Myocyte (in vitro differentiated cells): ENCODE results near the gene ARMC9. TPM values are rescaled to one million over a fixed set of nuclear protein-coding genes. Genes with fewer than 3 reads are reported as not detected.

Experiments used
- DNase-seq: peaks from one replicate; pipeline ENCODE4 v3.0.0-alpha.2; 2012; ENCODE audit warnings: low read depth
- total RNA-seq: library from RNA; depleted of rRNA; stranded (reverse); fragments of >200 nt; gene quantifications from 2 replicates; pipeline ENCODE4 v1.2.3, GENCODE V29; 2014

ARMC9 gene
- total RNA-seq, 1 donor from 2014 or later: 55.7 TPM

DNA sequence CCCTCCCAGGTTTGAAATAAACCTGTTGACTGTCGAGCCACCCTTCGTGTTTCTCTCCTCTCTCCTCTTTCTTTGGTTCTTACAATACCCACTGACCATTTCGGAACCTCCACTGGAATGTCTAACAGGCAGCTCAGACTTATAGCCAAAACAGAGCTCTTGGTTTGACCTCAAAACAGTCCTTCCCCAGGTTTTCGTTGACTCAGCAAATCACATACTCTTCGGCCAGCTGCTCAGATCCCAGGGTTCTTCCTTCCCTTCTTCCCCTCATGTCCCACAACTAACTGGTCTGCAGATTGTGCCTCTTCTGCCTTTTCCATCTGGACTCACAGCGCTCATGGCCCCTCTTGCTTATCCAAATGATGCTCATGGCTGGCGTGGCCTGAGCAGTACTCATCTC is 4.7 kb downstream of the ARMC9 start:
- no peak for DNase-seq

DNA sequence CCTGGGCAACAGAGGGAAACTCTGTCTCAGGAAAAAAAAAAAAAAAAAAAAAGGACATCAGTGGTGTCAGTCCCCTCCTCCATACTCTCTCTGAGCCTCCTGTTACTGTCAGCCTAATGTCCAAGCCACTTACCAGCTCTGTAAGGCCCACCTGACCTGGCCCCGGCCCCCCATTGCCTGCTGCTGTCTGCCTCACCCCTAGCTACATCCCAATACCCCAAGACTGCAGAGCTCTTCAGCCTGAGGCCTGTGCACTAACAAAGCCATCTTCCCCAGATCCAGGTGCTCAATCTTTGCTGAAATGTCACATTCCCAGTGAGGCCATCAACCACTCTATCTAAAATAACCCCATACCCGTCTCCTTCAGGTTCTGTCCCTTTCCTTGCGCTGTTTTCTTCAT is 5.7 kb downstream of the ARMC9 start:
- DNase-seq: no peak

DNA sequence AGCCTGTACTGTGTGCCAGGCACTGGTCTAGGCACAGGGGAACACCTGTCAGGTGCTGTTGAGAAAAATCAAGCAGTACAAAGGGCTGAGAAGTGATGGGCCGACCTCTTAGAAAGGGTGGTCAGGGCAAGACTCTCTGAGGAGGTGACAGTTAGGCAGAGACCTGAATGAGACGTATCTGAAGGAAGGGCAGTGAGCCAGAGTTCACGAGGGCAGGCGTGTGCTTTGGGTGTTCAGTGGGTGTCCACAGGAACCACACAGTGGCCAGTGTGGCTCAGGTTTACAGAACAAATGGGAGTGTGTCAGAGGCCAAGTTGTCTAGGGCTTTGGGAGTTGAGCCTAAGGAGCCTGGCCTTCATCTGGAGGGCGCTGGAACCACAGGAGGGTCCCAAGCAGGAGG is 6.2 kb downstream of the ARMC9 start:
- peak; percentile 69 for DNase-seq

DNA sequence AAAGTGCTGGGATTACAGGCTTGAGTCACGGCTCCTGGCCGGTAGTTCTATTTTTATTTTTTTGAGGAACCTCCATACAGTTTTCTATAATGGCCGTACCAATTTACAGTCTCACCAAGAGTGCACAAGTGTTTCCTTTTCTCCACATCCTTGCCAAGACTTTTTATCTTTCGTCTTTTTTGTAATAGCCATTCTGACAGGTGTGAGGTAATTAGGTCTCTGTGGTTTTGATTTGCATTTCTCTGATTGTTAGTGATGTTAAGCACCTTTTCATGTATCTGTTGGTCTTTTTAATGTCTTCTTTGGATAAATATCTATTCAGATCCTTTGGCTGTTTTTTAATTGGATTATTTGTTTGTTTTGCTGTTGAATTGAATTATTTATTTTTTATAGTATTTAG is 9.3 kb downstream of the ARMC9 start:
- DNase-seq: no peak

DNA sequence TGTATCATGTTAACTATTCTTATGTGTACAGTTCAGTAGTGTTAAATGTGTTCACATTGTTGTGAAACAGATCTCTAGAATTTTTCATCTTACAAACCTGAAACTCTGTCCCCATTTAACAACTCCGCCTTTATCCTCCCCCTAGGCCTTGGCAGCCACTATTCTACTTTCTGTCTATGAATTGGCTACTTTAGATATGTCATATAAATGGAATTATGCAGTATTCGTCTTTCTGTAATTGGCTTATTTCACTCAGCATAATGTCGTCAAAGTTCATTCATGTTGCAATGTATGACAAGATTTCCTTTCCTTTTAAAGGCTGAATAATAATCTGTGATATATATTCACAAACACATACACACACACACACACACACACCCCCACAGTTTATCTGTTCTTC is 12.4 kb downstream of the ARMC9 start:
- no peak for DNase-seq

DNA sequence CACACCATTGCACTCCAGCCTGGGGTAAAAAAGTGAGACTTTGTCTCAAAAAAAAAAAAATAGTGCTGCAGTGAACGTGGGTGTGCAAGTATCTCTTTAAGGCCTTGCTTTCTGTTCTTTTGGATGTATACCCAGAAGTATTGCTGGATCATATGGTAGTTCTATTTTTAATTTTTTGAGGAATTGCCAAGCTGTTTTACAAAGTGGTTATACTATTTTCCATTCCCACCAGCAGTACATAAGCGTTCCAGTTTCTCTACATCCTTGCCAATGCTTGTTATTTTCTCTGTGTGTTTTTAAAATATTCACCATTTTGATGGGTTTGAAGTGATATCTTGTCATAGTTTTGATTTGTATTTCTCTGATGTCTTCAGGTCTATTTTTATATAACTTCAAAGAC is 13.1 kb downstream of the ARMC9 start:
- DNase-seq: no peak

DNA sequence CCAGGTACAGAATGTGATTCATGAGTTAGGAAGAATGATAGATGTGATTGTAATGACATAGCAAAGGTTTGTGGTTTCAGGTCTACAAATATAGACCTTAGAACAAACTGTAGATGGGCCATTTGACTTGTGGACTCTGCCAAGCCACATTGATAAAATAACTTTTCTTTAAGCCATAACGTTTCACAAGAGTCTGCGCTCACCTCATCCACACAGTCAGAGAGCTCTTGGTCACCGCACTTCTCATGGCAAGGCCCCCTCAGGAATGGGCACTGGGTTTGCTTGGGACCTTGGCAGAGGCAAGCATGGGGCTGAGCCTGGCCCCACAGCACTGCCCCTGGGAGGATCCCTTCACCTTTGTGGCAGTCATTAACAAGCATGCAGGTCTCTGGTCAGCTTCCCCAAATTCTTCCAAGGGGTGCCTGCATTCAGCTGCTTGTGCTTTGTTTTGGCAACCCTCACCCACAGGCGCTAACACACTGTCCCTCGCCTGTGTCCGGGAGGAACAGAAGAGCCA is 14.0 kb downstream of the ARMC9 start:
- peak; percentile 70 for DNase-seq

DNA sequence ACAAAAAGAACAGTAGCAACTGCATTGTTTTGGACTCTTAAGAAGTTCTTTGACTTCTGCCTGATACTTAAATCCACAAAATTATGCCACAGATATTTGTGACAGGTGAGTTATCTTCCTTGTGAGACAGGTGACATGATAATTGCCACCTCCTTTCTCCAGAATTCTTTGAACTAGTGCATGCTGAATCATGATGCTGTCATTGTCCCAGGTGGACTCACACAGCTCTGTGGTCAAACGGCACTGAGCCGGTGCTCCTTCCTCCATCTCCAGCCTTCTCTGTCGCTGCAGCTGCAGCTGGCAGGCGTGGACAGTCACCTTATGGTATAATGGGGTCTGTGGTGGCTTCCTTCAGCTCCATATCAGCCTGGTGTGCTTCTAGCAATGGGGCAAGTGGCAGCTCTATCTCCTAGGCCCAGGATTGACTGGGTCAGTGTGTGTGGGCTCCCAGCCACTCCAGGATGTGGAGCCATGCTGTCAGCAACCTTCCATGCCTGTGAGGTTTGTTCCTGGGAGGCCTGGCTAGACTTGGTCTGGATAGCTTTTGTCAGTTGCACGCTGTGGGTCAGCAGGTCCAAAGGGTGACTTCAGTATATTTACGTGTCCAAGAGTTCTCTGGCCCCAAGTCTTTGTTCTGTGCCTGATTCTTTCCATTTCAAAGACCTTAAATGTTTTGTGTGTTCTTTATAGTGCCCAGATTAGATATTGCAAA is 15.7 kb downstream of the ARMC9 start:
- DNase-seq: peak; percentile 17

DNA sequence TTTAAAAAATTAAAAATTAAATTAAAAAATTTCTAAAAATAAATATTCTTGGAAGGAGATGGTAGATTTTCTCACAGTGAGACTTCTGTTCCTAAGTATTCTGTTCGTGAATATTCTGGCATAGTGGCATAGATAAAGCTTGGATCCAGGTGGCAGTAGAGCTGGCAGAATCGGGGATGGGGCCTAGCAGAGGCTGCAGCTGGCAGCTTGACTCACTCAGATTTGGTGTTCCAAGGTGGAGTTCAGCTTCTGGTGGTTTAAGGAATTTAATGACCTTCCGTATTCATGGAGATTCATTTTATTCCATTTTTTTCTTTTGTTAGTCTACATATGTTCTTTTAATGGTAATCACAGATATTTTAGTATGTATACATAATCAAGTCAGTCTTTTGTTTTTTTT is 19.9 kb downstream of the ARMC9 start:
- peak; percentile 46 for DNase-seq

DNA sequence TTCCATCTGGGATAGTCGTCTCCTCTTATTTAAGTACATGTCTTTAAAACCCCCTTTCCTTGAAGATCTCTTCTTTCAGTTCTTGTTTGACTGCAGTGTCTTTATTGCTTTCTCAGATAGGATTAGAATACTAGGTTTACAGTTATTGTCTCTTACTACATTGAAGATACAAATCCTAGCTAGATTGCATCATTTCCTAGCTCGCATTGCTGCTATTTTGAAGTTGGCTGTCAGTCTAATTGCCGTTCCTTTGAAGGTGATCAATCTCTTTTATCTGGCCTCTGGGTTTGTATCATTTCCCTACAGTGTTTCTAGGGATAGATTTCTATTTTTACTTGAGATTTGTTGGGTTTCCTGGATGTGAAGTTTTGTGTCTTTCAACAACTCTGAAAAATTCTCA is 20.9 kb downstream of the ARMC9 start:
- no peak for DNase-seq

DNA sequence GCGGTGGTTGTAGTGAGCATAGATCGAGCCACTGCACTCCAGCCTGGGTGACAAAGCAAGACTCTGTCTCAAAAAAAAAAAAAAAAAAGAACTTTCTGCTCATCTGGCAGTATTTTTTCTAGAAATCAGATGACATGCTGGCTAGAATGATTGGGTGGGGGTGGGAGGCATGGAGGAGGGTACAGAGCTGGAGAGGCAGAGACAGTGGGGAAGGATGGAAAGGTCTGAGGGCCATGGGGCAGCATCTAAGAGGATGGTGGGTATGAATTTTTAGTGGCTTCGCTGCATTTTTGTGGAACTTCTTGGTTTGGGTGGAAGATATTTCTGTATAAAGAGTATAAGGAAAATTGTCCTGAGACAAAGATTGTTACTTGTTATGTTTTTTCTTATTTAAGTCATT is 23.3 kb downstream of the ARMC9 start:
- DNase-seq: peak; percentile 26

DNA sequence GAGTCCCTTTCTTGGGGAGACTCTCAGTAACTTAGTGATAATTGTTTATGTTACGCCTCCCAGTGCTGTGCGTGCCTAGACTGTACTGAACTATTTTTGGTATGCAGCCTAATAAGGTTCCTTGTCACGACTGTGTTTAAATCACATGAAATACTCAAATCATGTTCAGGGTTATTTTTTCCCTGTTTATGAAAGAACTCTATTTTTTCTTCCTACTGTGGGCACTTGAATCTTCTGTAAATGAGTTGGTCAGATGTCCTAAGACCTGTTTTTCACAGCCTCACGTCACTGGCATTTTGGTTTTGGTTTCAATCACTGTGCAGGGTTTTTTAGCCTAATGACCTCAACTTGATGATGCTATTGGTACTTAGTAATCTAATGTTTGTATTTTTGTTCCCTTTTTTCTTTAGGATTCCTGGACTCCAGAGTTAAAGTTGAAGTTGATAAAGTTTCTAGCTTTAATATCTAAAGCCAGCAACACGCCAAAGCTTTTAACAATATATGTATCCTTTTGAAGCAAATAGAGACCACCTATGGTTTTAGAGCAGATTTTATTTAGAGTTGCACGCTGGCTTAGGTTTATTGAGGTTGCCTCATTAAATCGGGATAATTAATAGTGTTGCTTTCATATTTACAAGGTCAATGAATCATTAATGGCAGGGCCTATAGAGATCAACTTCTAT is 24.0 kb downstream of the ARMC9 start:
- DNase-seq: peak; percentile 83

DNA sequence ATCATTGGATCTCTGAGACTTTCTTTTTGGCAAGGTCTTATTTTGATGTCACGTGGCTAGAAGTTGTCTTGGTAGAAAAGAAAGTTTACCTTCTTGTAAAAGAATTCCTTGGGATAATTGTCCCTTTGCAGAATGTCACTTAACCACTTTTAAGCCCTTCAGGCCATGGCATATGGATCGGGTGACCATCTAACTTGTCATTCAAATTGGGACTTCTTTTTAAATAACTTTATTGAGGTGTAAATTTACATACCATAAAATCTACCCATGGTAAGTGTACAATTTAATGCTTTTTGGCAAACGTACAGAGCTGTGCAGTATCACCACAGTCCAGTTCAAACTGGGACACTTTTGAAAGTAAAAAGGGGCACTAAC is 24.6 kb downstream of the ARMC9 start:
- DNase-seq: no peak

DNA sequence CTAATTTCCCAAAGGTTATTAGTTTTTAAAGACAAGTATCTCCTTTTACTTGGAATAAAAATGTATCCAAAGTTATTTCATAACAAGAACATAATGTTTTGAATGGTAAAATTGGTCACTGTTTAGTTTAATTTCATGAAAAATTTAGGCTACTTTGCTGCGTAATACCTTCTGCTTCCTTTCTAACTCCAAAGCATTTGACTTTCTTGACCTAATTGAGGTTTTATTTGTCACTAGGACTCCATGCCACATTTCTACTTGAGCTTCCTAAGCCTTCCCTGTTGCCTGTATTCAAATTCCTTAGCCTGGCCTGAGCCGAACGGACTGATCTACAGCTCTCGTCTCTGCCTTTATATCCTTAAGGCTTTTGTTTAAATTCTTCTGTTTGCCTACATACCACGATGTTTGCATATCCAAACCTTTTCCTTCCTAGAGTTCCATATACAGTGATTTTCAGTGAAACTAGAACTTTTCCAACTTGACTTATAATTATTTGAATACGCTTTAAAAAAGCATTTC is 25.1 kb downstream of the ARMC9 start:
- DNase-seq: peak; percentile 24

DNA sequence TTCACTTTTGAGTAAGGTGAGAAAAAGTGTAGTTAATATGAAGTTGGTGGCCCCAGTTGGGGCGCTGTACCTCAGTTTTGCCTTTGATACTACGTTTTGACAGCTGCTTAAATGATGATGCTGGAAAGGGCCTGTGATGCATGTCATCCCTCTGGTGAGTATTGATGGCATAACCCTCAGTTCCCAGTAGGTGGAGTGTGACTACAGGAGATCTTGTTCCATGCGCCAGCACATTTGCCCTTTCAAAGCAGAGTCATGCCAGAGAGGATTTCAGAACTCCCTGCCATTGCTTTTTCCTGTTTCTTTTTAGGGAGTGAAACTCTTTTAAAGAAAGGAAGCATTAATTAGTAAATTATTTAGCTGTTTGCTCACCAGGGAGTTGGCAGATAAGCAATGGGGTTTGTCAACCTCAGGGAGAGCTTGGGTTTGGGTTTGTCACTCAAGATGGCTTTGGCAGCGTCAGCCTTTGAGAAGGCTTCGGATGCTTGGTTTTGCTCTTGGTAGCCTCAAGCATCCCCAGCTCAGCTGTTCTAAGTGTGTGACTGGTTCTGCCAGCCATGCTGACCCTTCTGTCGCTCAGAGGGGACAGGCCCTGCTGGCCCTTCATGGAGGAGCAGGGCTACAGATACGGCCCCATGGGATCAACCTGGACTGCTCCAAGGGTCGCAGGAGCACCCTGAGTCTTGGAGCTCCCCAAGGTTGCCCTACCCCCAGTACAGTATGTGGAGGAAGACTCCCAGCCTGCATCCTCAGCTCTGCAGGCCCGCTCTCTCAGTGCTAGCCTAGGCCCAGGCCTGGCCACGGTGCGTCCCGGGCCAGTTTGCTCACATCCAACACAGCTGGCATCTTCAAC is 29.1 kb downstream of the ARMC9 start:
- peak; percentile 88 for DNase-seq

DNA sequence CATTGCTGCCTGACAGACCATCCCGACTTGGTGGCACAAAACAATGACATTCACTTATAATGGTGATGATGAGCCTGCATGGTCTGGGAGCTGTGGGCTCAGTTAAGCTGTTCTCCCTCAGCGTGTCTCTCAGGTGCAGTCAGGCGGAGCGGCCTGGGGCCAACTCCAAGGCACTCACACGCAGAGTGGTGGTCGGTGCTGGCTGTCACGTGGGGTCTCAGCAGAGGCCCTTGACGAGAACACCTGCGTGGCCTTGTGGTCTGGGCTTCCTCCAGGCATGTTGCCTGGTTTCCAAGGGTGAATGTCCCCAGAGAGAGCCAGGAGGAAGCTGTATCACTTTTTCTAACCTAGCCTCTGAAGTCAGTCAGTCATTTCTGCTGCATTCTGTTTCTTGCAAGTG is 29.8 kb downstream of the ARMC9 start:
- no peak for DNase-seq

DNA sequence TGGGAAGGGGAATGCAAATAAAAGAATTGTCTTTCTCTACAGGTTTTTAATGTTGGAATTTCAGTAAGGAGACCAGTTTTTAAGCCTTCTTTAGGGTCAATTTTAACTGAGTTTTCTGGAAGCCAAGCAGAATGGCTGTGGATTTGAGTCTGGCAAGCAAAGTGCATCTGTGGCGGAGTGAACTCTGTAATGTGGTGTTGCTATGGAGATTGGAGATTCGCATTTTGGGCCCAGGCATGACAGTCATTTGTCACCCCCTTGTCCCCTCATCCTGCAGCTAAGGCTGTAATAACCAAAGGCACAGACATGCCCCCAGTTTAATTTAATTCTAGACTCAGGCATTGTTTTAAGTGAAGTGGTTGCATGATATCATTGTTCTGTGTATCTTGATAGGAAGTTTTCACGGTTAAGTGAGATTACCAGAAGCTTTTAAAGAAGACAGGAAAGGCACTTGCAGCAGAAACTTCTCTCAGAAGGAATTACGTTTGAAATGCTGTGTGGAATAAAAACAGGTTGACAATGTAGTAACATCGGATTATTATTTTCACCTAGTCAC is 30.6 kb downstream of the ARMC9 start:
- no peak for DNase-seq

DNA sequence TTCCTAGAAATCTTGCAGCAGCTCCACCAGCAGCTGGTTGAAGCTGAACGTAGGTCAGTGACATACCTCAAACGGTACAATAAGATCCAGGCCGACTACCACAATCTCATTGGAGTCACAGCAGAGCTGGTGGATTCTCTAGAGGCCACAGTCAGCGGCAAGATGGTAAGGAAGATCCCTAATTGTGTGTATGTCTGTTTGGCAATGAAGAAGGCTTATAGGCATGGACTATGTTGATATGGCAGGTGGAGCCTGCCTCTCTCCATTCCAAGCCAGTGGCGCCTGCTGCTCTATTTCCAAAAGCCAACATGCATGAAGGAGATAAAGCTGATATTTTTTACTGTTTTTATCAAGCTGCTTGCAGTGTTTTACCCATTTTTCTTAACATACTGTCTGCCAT is 36.8 kb downstream of the ARMC9 start:
- DNase-seq: no peak

DNA sequence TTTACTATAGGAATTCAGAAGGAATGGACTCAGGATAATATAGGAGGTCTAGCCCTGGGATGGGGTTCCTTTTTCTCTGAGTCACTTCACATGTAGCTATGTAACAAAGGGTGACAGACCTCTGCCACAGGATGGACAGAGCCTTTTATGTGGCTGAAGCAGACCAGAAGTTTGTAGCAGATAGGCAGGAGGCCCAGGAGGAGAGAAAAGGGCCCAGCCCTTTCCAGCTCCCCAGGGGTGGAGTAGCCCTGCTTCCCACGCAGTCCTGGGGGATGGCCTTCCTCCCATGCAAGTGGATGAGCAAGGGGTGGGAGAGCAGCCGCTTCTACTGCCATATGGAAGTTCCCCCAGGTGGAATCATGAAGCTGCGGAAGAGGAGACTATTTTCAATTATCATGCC is 40.3 kb downstream of the ARMC9 start:
- no peak for DNase-seq

DNA sequence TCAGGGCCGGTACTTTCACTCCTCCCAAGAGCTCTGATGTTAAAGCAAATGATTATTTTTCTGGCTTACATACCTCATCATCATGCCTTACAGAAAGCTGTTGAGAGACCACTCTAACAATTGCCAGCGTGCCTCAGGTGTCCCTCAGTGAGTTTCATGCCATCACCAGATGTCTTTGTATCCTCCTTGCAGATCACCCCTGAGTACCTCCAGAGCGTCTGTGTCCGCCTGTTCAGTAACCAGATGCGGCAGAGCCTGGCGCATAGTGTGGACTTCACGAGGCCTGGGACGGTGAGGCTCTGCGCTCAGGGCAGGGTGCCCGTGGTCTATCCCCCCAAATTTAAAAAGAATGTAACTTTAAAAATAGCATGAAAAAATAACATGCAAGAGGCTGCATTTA is 41.3 kb downstream of the ARMC9 start:
- no peak for DNase-seq

DNA sequence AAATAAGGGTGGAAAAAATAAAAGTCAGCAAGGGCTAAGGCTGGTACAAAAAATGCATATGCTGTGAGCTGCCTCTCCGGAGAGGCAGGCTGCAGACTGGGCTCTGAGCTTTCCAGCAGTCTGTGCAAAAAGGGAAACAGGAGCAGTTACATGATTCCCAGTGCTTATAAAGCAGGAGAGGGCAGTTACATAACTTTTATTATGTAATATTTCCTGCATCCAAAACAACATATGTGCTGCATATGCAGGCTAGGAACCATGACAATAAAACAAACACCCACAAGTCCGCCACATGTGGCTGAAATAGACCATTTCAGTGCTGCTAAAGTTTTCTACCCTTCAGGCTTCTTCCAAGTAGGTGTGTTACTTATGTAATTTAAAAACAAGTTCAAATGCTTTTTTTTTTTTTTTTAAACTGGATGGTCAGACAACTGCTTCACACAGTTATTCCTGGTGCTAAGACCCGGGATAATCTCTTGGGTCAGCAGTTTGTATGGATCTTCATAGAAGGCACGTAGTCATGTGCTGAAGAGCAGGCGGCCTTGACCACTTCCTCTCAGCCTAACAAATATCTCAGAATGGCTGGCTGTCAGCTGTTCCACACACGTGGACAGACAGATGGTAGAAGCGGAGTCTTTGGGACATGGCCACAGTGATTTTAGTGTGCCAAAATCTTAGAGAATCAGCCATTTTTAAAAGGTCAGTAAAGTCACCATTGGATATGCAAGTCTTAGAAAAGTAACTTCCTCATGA is 43.5 kb downstream of the ARMC9 start:
- DNase-seq: peak; percentile 94
